ENCODE measurements around the gene WLS.

- TF ChIP-seq CTCF (IDR thresholded peaks at IDR 0.05) = no peak
- no peak for TF ChIP-seq POLR2A (IDR thresholded peaks at IDR 0.05)
These were observed 83.1 kb downstream of the WLS start for GRCh38 chr1:68149110-68149798.

All from ovary (tissue), 3 donors.